Renal cortical epithelial cell (primary cell): ENCODE results near the gene ITGA7. TPM values are rescaled to one million over a fixed set of nuclear protein-coding genes. Genes with fewer than 3 reads are reported as not detected.

Experiments used
- DNase-seq: peaks from one replicate; pipeline ENCODE4 v3.0.0-alpha.2; 2011; ENCODE audit warnings: low read depth
- total RNA-seq: library from RNA; depleted of rRNA; stranded (reverse); fragments of >200 nt; gene quantifications from 2 replicates; pipeline ENCODE4 v1.2.3, GENCODE V29; 2014

ITGA7 gene
- total RNA-seq, 1 donor from 2014 or later, result 1.0 TPM

DNA sequence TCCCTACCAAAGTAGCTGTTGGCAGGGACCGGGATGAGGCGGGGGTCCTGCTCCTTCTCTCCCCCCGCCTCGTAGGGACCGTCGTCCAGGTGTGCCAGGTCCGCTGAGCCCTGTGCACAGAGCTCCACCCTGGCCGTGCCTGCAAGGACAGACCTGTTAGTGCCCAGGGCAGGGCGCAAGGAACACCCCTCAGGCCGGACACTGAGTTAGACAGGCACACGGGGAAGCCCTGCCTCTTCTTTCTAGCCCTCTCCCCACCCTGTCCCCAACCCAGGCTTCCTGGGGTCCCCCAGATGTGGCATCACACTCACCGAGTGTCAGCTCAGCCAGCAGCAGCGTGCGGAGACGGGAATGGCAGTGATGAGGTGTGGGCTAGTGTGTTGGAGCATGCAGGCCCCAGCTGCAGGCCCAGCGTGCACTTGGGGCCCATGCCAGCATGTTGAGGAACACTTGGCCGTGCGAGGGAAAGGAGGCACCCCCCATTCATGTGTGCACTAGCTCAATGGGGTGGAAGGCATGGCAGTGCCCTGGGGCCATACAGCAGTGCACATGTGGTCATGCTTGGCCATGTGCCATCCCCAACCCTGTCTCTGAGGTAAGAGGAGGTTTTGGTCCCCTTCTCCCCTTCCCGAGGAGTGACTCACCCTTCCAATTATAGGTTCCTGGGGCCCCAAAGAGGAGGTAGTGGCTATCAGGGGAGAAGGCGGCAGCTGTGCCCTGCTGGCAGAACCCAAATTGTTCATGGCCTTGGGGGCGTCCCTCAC is 7.3 kb downstream of the ITGA7 start:
- DNase-seq, result no peak

DNA sequence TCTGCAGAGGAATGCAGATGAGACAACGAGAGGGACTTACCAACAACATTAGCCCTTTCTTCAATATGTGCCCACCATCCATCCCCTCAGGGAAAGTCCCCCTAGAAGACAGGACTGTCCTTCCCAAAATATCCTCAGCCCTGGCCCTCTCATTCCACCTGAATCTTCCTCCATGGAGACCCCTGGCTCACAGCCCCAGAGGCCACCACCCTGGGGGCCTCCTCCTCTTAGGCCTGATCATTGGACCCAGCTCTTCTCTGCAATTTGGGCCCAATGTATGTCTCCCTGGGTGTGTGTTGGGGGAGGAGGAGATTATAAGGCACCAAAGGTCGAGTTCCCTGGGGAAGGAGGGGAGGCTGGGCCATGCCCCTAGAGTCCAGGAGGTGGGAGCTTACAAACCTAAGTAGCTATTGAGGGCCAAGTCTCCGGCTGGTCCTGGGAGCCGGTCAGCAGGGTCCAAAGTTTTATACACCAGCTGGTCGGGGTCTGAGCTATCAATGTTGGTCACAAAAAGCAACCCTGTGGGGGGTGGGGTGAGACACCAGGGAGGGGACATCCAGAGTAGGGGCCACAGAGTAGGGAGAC is 8.1 kb downstream of the ITGA7 start:
- no peak for DNase-seq

DNA sequence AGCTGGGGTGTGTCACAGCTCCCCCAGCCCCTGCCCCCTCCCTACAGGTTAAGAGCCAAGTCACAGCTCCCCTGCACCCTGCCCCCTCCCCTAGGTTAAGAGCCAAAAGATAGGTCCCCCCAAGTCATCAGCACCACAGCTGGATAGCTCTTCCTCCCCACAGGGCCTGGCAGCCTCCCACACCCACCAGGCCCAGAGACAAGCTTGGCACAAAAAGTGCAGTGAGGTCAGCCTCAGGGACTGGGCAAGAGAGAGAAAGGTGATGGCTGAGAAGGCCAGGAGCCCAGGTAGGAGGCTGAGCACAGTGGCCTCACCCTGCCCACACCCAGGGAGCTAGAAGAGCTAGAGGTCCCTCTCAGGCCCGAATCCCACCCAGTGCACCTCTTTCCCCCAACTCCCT is 8.7 kb downstream of the ITGA7 start:
- DNase-seq, result no peak

DNA sequence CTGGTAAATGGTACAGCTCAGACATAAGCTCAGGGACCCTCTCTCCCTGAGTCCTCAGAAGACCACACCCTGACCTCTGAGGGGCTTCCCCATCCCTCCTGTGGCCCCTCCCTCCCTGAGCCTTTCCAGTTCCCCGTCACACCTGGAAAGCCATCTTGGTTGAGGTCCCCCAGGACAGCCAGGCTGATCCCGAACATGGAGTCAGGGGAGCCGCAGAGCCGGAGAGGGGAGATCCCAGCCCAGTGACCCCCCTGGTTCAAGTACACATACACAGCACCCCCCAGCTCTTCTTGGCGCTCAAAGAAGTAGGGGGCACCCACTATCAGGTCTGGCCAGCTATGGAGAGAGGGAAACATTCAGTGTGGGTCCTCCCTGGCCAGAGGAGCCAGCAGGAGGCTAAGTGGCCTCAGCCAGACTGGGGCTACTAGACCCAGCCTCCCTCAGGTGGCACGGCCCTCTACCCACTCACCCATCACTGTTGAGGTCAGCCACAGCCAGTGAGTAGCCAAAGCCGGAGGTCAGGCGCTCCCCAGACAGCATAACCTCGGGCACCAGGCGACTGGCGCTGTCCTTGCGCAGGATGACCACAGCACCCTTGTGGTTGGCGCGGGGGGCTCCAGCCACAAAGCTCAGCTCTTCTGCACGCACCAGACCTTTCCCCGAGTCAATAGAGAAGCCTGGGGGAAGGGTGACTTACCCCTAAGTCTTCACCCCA is 9.3 kb downstream of the ITGA7 start:
- DNase-seq, result no peak

DNA sequence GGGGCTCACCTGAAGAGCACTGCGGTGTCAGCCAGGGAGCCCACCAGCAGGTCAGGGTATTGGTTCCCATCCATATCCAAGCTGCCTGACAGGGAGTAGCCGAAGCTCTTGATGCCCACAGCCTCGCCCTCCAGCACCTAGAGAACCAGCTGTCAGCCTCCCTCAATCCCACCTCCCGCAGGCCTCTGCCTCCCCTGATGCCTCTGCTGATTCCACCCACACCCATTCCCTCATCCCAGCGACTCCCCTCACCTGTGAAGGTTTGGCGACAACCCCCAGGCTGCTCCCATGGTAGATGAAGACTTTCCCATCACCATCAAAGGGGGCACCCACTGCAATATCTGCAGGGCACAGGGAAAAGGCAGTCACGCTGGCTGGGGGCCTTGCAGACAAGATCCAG is 10.0 kb downstream of the ITGA7 start:
- no peak for DNase-seq

DNA sequence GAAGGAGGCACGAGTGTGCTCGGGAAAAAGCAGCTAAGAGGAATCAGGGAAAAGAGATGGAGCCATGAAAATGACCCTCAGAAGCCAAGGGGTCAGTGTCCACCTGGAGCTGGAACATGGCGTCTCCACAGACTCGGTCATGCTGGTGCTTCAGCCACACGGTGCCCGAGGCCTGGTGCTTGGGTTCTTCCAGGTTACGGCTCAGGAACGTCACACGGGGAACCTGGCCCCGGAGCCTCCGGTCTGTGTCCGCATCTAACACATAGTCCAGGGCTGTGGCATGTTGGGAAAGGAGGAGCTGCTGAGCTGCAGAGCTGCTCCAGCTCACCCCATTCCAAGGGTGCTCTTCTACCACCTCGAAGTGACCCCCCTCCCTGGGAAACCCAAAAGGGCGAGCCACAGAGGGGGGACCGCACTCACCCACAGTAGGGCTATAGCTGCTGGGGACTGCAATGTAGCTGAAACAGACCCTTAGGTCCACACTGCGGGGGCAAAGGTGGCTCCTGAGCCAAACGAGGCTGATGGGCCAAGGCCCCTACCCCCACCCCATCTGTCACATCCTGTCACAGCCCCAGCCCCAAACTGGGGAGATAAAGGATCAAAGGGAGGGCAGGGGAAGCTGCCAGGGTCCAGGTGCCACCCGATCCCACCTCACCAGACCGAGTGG is 10.8 kb downstream of the ITGA7 start:
- no peak for DNase-seq

DNA sequence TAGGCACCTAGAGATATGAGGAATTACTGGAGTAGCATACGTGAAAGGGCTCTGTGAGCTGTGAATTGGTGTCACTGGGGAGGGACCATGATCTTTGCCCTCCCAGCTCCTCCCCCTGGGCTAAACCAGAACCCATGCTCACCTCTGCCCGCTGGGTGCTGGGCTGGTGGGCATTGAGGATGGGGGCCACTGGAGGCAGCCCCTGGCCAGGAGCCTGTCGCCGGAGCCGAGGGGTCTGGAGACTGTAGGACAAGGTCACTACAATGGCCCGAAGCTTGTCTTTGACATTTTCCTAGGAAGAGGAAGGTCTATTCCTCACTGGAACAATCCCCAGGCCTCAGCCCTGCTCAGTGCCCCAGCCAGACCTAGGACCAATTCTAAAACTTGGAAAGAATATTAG is 11.6 kb downstream of the ITGA7 start:
- no peak for DNase-seq

DNA sequence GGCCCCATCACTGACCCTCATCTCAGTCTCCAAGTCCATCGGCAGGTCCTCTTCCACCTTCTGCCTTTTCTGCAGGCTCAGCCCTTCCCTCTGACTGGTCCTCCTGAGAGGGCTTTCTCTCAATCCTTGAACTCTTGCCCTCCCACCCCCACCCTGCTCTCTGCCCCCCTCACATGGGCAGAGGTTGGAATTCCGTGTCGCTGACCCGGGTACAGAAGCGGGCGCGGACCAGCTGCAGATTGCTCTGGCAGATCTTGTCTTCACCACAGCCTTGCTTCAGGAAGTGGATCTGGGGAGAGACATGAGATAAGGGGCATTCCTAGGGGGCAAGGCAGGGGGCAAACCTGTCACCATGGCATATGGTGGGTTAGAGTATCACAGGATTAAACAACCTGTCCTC is 12.4 kb downstream of the ITGA7 start:
- no peak for DNase-seq

DNA sequence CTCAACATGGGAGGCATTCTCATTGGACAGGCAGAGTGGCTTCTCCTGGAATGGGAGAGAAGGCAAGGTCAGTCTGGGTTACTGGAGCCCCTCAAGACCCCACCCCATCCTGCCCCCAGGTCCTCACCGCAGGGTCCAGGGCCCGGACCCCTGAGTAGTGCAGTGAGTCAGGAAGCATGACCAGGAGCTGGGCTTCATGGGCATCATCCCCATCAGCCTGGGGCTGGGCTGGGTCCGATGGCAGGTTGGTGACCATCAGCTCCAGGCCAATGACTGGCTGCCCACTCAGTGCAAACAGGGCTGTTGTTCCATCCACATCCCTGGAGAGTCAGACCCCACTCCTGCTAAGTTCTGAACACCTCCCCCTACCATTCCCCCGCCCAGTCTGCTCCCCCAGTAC is 13.1 kb downstream of the ITGA7 start:
- DNase-seq, result no peak

DNA sequence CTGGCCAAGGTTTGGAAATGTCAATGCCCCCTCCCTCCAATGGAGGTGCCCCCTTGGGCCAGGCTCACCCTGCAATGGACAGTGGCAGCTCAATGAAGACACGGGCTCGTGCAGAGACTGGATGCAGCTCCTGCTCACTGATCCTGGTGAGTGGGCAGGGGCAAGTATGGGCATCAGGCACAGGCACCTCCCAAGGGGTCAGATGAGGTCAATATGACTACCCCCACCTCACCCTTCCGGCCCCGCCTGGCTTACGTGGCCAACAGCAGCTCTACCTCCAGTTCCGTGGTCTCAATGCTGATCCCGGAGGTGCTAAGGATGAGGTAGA is 13.6 kb downstream of the ITGA7 start:
- no peak for DNase-seq

DNA sequence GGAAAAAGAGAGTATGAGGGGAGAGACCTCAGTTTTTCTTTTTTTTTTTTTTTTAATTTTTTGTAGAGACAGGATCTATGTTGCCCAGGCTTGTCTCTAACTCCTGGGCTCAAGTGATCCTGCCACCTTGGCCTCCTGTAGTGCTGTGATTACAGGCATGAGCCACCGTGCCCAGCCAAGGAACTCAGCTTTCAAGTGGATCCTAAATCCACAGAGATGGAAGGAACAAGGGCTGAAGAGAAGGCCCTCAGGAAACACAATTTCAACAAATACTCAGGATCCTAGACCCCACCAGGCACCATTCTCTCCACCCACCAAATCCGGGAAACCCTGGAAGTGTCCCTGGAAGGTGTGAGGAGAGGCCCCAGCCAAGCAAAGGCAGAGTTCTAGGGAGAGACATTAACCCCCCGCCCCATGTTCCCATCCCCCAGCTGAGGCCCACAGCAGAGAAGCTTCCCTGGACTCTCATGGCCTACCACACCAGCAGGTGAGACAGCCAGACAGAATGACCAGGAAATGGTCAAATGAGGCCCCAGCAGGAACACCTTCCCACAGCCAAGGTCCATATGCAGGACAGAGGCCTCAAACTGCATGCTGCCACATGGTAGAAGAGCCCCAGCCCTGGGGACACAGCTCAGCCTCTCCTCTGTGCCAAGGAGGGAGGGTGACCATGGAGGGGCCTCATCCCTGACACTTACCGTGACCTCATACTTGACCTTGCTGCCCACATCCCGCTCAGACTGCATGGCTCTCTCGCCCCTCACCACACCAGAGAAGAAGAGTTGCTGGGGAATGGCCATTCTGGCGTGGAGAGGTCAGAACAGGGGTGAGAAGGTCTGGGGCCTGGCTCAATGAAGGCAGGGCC is 14.1 kb downstream of the ITGA7 start:
- DNase-seq, result no peak

DNA sequence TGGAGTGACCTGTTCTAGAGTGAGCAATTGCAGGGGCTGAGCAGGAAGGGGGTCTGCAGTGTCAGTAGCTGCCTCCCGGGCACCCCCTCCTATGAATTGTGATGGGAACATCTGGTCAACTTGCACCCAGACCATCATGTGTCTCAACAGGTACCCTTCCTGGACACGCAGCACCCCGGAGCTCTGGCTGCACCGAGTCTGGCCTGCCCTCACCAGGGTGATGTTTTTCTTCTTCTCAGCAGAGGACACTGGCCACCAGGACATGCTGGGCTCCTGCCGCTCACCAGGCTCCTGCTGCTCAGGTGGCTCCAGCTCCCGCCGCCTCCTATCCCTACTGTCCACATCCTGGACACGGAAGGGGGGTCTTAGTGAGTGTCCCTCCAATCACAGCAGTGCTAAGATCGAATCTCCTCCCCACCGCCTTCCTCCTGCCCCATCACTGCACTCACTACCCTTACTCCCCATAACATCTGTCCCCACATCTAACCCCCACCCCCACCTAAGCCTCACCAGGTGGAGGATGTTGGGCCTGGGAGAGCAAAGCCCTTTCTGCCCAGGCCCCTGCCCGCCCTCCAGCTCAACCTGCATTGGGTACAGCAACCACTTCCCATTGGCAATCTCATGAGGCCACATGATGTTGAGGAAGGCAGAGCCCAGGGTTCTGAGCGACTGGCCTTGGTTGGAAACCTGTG is 14.9 kb downstream of the ITGA7 start:
- no peak for DNase-seq

DNA sequence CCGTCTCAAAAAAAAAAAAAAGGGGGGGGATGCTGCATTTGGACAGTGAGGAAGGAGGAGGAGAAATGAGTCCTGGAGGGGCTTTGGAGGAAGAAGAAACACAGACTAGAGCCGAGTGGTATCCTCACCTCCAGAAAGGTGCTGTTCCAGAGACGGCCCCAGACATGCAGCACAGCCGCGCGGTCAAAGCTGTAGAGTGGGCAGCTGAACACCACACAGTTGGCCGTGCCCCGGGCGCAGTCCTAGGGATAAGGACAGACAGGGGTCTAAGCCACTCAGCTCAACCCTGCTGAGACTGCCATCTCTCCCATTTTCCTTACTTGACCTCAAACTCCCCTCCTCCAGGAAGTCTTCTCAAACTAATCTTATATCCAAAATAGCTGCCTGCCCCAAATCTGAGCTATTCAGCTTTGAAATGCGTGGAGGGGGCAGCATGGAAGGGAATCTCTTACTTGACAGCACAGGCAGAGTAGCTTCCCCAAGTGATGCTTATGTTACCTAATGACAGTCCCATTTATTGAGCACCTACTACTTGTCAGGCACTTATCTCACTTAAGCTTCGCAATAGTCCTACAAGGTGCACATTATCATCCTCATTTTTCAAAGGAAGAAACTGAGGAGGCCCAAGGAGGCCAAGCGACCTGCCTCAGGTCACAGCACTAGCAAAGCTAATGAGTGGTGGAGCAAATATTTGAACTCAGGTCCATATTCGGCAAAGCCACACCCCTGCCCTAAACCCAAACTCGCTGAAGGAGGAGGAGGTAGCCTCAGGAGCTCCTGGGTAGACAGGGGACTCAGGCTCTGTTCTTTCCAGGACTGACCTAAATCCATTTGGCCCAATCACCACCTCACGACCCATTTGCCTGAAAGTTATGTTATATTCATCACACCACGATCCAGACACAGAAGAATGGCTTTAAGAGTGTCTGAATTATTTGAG is 18.7 kb downstream of the ITGA7 start:
- DNase-seq, result no peak

DNA sequence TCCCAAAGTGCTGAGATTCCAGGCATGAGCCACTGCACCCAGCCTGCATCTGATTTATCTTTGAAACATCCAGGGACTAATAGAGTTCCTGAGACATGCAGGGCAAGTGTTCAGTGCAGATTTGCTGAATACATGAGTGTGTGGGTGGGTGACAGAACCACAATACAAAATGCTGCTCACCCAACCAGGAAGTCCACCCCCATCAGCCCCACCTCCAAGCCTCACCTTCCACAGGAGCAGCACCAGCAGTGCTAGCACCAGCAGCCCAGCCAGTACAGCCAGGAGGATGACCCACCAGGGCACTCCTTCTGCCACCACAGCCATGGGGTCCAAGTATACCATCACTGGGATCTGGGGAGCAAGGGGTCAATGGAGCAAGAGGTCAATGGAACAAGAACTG is 20.0 kb downstream of the ITGA7 start:
- peak; percentile 72 for DNase-seq

DNA sequence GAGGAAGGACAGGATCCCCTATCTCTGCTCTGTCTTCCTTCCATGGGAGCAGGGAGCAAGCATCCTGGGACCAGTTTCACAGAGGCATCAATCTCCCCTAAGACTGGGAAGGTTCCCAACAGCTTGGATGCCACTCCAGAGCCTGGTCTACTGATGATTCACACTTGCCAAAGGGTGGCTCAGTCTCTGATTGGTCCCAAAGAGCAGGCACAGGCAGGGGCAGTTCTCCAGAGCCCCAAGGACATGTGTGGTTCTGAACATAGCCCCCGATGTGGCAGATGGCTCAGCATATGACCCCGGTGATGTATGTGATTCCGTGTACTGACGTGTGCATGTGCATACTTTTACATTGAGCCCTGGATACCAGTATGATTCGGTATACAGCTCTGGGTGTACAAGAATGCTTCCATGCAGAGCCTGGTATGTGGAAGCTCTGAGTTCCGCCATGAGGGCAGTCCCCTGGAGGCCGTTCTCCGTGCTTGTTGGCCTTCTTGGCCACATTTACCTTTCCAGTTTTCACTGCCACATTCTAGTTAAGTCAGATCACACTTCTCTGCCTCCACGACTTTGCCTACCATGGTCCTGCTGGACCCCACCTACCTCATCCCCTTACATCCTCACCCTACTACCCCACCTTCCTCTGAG is 21.2 kb downstream of the ITGA7 start:
- no peak for DNase-seq

DNA sequence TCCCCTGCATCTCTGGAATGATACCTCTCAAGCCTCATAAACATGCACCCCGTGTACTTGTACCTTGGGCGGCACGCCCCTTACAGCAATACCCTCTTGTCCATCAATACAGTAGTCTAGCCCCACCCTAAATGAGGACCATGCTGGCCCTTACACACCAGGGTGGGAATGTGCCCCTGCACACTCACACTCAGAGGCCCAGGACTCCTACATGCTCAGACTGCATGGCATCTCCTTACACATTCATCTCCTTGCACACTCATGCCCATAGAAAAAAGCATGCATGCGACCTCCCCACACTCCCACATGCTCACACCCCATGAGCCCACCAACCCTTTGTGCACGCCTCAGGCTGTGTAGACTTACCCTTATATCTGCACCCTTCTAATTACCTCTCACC is 22.0 kb downstream of the ITGA7 start:
- DNase-seq, result no peak

DNA sequence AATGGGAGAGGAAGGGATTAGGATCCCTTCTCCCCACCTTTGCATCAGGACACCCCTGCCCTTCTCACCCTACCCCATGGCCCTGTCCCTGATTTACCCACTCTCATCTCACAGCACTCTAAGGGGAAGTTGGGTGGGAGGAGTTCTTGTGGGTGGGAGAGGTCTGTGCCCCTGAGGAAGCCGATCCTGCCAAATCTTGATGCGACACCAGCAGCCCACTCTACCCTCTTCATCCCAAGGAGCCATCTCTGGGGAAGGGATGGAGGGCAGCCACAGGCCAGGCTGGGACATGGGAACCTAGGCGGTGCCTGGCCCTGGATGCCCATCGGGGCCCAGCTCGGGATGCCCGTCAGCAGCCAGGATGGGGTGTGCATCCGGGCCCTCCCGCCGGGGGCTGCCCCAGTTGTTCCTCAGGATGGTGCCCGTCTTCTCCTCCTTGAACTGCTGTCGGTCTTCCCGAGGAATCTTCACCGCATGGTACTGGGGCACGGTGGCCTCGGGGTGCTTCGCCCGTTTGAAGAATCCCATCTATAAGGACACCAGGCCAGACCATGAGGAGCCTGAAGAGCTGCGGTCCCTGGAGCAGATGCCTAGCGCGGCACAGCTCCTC is 22.8 kb downstream of the ITGA7 start:
- no peak for DNase-seq

DNA sequence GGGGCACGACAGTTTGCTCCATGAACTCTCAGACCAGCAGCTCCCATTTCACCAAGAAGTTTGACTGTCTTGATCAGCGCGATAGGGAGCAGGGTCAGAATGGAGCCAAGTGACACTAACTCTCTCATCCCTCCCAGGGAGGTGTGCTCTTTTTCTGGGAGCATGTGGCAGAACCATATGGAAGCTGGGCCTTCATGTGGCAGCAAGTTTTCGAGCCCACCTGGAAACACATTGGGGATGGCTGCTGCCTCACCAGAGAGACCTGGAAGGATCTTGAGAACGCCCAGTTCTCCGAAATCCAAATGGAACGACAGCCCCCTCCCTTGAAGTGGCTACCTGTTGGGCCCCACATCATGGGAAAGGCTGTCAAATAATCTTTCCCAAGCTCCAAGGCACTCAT is 24.0 kb downstream of the ITGA7 start:
- DNase-seq, result no peak
